Measurements from ENCODE around the gene ATP6V1B1. TPM values are rescaled to one million over a fixed set of nuclear protein-coding genes. Genes with fewer than 3 reads are reported as not detected.

ATP6V1B1 gene
- total RNA-seq = 0.79 and 1.3 TPM in 2 replicates

GRCh38 chr2:70935468-70936164, at the start of gene ATP6V1B1:
TSS of gene ATP6V1B1 (plus strand) at chr2:70935900. CDS start at chr2:70935955, 55 bp downstream.

GRCh38 chr2:70978341-70979179, 42.9 kb downstream of the ATP6V1B1 start, which contains the start of gene ANKRD53:
TSS of gene ANKRD53 (plus strand) at chr2:70978630. CDS start at chr2:70978646, 16 bp downstream.

GRCh38 chr2:70994699-70995425, 59.2 kb downstream of the ATP6V1B1 start, which contains the start of gene TEX261:
TSS of gene TEX261 (minus strand) at chr2:70994873. CDS start at chr2:70994757, 116 bp downstream.

Other genes with a start within 250 kb of the ATP6V1B1 start
- not detected in 2 replicates for gene ADD2, start 167.7 kb upstream of the ATP6V1B1 start, total RNA-seq
- not detected in 2 replicates for gene FIGLA, start 145.3 kb upstream of the ATP6V1B1 start, total RNA-seq
- gene CLEC4F, start 115.3 kb upstream of the ATP6V1B1 start, total RNA-seq = not detected in 2 replicates
- gene CD207, start 100.1 kb upstream of the ATP6V1B1 start, total RNA-seq = 0.09 TPM in 1 of 2 replicates, not detected in the other
- gene VAX2, start 35.3 kb upstream of the ATP6V1B1 start, total RNA-seq = 0.79 and 2.4 TPM in 2 replicates
- 0.95 and 1.7 TPM in 2 replicates for gene ANKRD53, start 42.7 kb downstream of the ATP6V1B1 start, total RNA-seq
- gene TEX261, start 59.0 kb downstream of the ATP6V1B1 start, total RNA-seq = 22.1 and 34.9 TPM in 2 replicates
- gene NAGK, start 132.7 kb downstream of the ATP6V1B1 start, total RNA-seq = 70.6 and 106 TPM in 2 replicates
- gene MCEE, start 194.3 kb downstream of the ATP6V1B1 start, total RNA-seq = 23.8 and 25.1 TPM in 2 replicates
- gene MPHOSPH10, start 194.7 kb downstream of the ATP6V1B1 start, total RNA-seq = 12.8 and 17.0 TPM in 2 replicates

Data from bronchial smooth muscle cell (primary cell).